Kidney (tissue), 14 donors: ENCODE results near the gene HPSE2. TPM values are rescaled to one million over a fixed set of nuclear protein-coding genes. Genes with fewer than 3 reads are reported as not detected.

Source experiments
- DNase-seq, 5 donors: peaks; one replicate each; pipeline ENCODE4 v3.0.0-alpha.2; 2013 to 2020
- FAIRE-seq: peaks from 2 replicates; lab custom pipeline; 2012; peaks lifted over from hg19 to GRCh38; lab: Jason Lieb, UNC
- H3K27ac ChIP-seq, 2 donors: one replicate each; pipeline ENCODE4 v1.7.0; 2013; ENCODE audit warnings: low read depth in 2 of 2, low read length in 2 of 2, inconsistent platforms in 1 of 2
- H3K27me3 ChIP-seq: one replicate; pipeline ENCODE4 v1.7.1; 2013; ENCODE audit warnings: low read length, inconsistent platforms; ENCODE audit not compliant: control insufficient read depth, insufficient read depth
- H3K36me3 ChIP-seq, 3 donors: one replicate each; pipeline versions ENCODE4 v1.7.0 to v1.7.1; 2013; ENCODE audit warnings: low read length in 3 of 3, control low read depth in 1 of 3, inconsistent platforms in 1 of 3; ENCODE audit not compliant: insufficient read depth in 3 of 3, control insufficient read depth in 2 of 3
- H3K4me1 ChIP-seq, 3 donors: one replicate each; pipeline versions ENCODE4 v1.7.0 to v1.7.1; 2013; ENCODE audit warnings: low read length in 3 of 3, inconsistent platforms in 1 of 3, low read depth in 1 of 3; ENCODE audit not compliant: control insufficient read depth in 2 of 3, insufficient read depth in 2 of 3
- H3K4me3 ChIP-seq, 3 donors: one replicate each; pipeline versions ENCODE4 v1.7.0 to v1.8.1; 2013; ENCODE audit warnings: low read length in 3 of 3, control low read depth in 1 of 3, inconsistent platforms in 1 of 3
- H3K9ac ChIP-seq, 3 donors: one replicate each; pipeline versions ENCODE4 v1.7.0 to v1.7.1; 2013; ENCODE audit warnings: low read length in 3 of 3, control low read depth in 1 of 3, inconsistent platforms in 1 of 3
- H3K9me3 ChIP-seq, 3 donors: one replicate each; pipeline versions ENCODE4 v1.7.0 to v1.7.1; 2013; ENCODE audit warnings: low read length in 3 of 3, control low read depth in 1 of 3, inconsistent platforms in 1 of 3; ENCODE audit not compliant: control insufficient read depth in 2 of 3, insufficient read depth in 1 of 3
- intact Hi-C: fragments of 100-400 bp; cut with DNase I; formaldehyde crosslinking; loops from one replicate; pipeline ENCODE4 v1.11.1; 2022
- polyA plus RNA-seq: library from polyadenylated mRNA; stranded (reverse); fragments of 350-450 nt; fragmentation: Illumina TruSeq; extraction: RNeasy Lipid Tissue Mini Kit (QIAGEN cat#74804); gene quantifications from one replicate; pipeline ENCODE4 v1.2.3, GENCODE V29; 2014; ENCODE audit warnings: low read depth, low replicate concordance; ENCODE audit not compliant: insufficient read depth
- total RNA-seq: library from RNA; stranded (reverse); fragmentation: NEBNext Ultra II Directional; extraction: Animal tissue kit (Norgen Biotek cat#: 25700); gene quantifications from one replicate; pipeline ENCODE4 v1.2.1, GENCODE V29; 2021
- TF ChIP-seq, protein P1 (sequence below): IDR thresholded peaks from 3 replicates; pipeline ENCODE4 v1.5.1; 2012; ENCODE audit warnings: mild to moderate bottlenecking, moderate library complexity, borderline replicate concordance; ENCODE audit not compliant: insufficient read depth; ENCODE audit errors: extremely low read depth
- donor health status: control.
- donor health status: control.
- donor health status: control.
- donor health status: control.
- donor health status: control.
- donor health status: DM: yes; HTN: yes; CAD: no.
- donor health status: Normal renal cell carcinoma (clear cell type).

Gene HPSE2
- total and polyA plus RNA-seq, 2 donors from 2014 or later: 1.4 to 3.0 TPM

DNA sequence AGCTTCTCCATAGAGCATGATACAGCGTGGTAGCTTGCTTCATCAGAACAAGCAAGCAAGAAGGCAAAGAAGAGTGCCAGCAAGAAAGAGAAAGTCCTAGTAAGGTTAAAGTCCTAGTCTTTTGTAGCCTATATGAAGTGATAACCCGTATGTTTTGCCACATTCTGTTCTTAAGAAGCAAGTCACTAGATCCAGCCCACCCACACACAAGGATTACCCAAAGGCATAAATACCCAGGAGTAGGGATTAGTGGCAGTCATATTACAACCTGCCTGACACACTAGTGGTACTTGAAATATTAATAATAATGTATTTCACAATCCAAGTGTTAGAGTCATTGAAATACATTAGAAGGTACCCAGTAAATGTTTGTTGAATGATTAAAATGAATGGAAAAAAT lies 285.5 kb downstream of the HPSE2 start:
- Histone ChIP-seq H3K4me3 (no peak overlapping the region), H3K9me3 (peaks cover 0 to 4% (median 0%) of the 10 kb centered on the region in 3 donors), H3K9ac (no peak overlapping the region), H3K4me1 (no peaks in the 10 kb centered on the region), H3K27me3 (no peaks in the 10 kb centered on the region), H3K36me3 (no peaks in the 10 kb centered on the region), H3K27ac (no peak overlapping the region)
- TF ChIP-seq, protein P1, sequence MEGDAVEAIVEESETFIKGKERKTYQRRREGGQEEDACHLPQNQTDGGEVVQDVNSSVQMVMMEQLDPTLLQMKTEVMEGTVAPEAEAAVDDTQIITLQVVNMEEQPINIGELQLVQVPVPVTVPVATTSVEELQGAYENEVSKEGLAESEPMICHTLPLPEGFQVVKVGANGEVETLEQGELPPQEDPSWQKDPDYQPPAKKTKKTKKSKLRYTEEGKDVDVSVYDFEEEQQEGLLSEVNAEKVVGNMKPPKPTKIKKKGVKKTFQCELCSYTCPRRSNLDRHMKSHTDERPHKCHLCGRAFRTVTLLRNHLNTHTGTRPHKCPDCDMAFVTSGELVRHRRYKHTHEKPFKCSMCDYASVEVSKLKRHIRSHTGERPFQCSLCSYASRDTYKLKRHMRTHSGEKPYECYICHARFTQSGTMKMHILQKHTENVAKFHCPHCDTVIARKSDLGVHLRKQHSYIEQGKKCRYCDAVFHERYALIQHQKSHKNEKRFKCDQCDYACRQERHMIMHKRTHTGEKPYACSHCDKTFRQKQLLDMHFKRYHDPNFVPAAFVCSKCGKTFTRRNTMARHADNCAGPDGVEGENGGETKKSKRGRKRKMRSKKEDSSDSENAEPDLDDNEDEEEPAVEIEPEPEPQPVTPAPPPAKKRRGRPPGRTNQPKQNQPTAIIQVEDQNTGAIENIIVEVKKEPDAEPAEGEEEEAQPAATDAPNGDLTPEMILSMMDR: no peak
- no peak for DNase-seq
- no peak for FAIRE-seq
- intact Hi-C loops: no loop called here

DNA sequence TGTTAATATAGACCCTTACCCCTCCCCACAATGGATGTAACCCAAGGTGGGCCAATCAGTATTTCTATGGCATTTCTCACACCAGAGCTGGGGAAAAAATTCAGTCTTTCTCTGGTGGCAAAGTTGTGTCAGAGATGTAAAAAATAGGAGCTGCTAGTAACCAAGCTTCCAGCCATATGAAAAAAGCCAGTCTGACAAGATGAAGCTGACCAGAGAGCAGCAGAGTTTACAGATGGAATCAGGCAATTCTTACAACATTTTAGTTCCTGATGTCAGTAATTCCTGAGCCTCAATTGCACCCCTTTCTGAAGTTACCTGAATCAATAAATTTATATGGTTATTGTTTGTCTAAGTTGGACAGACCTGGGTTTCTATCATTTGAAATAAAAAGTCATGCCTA lies 286.3 kb downstream of the HPSE2 start:
- intact Hi-C loops: no loop called here
- DNase-seq: no peak
- Histone ChIP-seq H3K27ac (no peak overlapping the region), H3K27me3 (no peaks in the 10 kb centered on the region), H3K4me3 (no peak overlapping the region), H3K9me3 (peaks cover 0 to 4% (median 0%) of the 10 kb centered on the region in 3 donors), H3K4me1 (no peaks in the 10 kb centered on the region), H3K9ac (no peak overlapping the region), H3K36me3 (no peaks in the 10 kb centered on the region)
- TF ChIP-seq, protein P1: no peak
- FAIRE-seq: no peak

DNA sequence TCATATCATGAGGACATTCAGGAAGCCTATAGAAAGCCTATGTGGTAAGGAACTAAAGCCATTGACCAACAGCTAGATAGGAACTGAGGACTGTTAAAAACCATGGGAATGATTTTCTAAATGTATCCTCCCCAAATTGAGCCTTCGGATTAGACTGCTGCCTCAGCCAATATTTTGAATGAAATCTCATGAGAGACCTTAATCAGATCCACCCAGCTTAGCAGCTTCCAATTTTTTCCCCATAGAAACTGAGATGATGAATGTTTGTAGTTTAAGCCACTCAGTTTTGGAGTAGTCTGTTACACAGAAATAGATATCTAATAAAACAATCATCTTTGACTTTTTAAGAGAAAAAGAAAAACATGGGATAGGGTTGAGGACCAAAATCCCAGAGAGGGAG lies 292.0 kb downstream of the HPSE2 start:
- no peak for FAIRE-seq
- intact Hi-C loops: no loop called here

More for the DNA sequence above, 292.0 kb downstream of the HPSE2 start:
- Histone ChIP-seq H3K36me3 (no peaks in the 10 kb centered on the region), H3K4me1 (no peaks in the 10 kb centered on the region), H3K27ac (no peak overlapping the region), H3K9ac (no peak overlapping the region), H3K27me3 (no peaks in the 10 kb centered on the region), H3K9me3 (peaks cover 0 to 4% (median 0%) of the 10 kb centered on the region in 3 donors), H3K4me3 (no peak overlapping the region)
- TF ChIP-seq, protein P1: no peak
- no peak for DNase-seq
